Measurements from ENCODE around the gene PADI1. TPM values are rescaled to one million over a fixed set of nuclear protein-coding genes. Genes with fewer than 3 reads are reported as not detected.

Gene PADI1
- total RNA-seq, 1 donor from 2014 or later: not detected

GRCh38 chr1:17197696-17198095 is 7.2 kb upstream of the PADI1 start:
- Mint-ChIP-seq H3K4me3 (no peak overlapping the region), H3K4me1 (peaks cover 26% of the 10 kb centered on the region), H3K27ac (no peak overlapping the region), H3K36me3 (no peaks in the 10 kb centered on the region), H3K9me3 (no peaks in the 10 kb centered on the region), H3K27me3 (ENCODE audit: low read depth) (no peaks in the 10 kb centered on the region)
- no peak for DNase-seq (ENCODE audit: low spot score in 2 of 2, unreplicated experiment in 2 of 2)
- TF ChIP-seq CTCF (IDR thresholded peaks at IDR 0.05; ENCODE audit: unreplicated experiment): no peak

- DNase-seq (ENCODE audit: low spot score in 2 of 2, unreplicated experiment in 2 of 2): no peak
These were observed 6.3 kb upstream of the PADI1 start for GRCh38 chr1:17198476-17199258.

GRCh38 chr1:17199267-17200044 is 5.5 kb upstream of the PADI1 start:
- Mint-ChIP-seq H3K27ac (peak overlapping the region; percentile 66), H3K4me3 (no peak overlapping the region), H3K4me1 (peaks cover 31% of the 10 kb centered on the region), H3K36me3 (no peaks in the 10 kb centered on the region), H3K27me3 (ENCODE audit: low read depth) (peaks cover 1% of the 10 kb centered on the region), H3K9me3 (no peaks in the 10 kb centered on the region)
- DNase-seq (ENCODE audit: low spot score in 2 of 2, unreplicated experiment in 2 of 2): no peak
- no peak for TF ChIP-seq CTCF (IDR thresholded peaks at IDR 0.05; ENCODE audit: unreplicated experiment)

More at GRCh38 chr1:17198476-17199258, 6.3 kb upstream of the PADI1 start:
- Mint-ChIP-seq H3K4me3 (no peak overlapping the region), H3K4me1 (peaks cover 31% of the 10 kb centered on the region), H3K9me3 (no peaks in the 10 kb centered on the region), H3K27ac (no peak overlapping the region), H3K27me3 (ENCODE audit: low read depth) (peaks cover under 1% of the 10 kb centered on the region), H3K36me3 (no peaks in the 10 kb centered on the region)
- TF ChIP-seq CTCF (IDR thresholded peaks at IDR 0.05; ENCODE audit: unreplicated experiment): no peak

GRCh38 chr1:17200246-17200645 is 4.7 kb upstream of the PADI1 start:
- Mint-ChIP-seq H3K4me1 (peaks cover 30% of the 10 kb centered on the region), H3K9me3 (no peaks in the 10 kb centered on the region), H3K36me3 (no peaks in the 10 kb centered on the region), H3K27me3 (ENCODE audit: low read depth) (peaks cover 1% of the 10 kb centered on the region), H3K4me3 (no peak overlapping the region), H3K27ac (peak overlapping the region; percentile 66)
- no peak for TF ChIP-seq CTCF (IDR thresholded peaks at IDR 0.05; ENCODE audit: unreplicated experiment)
- no peak for DNase-seq (ENCODE audit: low spot score in 2 of 2, unreplicated experiment in 2 of 2)

- H3K9me3 Mint-ChIP-seq: no peaks in the 10 kb centered on the region
- no peak for TF ChIP-seq CTCF (IDR thresholded peaks at IDR 0.05; ENCODE audit: unreplicated experiment)
- H3K4me3 Mint-ChIP-seq: no peak overlapping the region
- no peak for DNase-seq (ENCODE audit: low spot score in 2 of 2, unreplicated experiment in 2 of 2)
- H3K27me3 Mint-ChIP-seq (ENCODE audit: low read depth): peaks cover 1% of the 10 kb centered on the region
- peaks cover 30% of the 10 kb centered on the region for H3K4me1 Mint-ChIP-seq
- H3K27ac Mint-ChIP-seq: peak overlapping the region; percentile 73
- H3K36me3 Mint-ChIP-seq: no peaks in the 10 kb centered on the region
These were observed 4.2 kb upstream of the PADI1 start for GRCh38 chr1:17200756-17201155.
